HepG2 (cell line): ENCODE data around the gene CPAMD8.

Experiments used
- CCDC6 ChIP-seq: sonication (generic); formaldehyde crosslinking; IDR thresholded peaks from 2 replicates; pipeline ENCODE4 v1.8.1; 2022; ENCODE audit warnings: mild to moderate bottlenecking, missing genetic modification reagents, moderate library complexity
- CTCF ChIP-seq: sonication (generic); formaldehyde crosslinking; IDR thresholded peaks from 2 replicates; pipeline ENCODE4 v1.5.0; 2020; ENCODE audit warnings: mild to moderate bottlenecking, missing genetic modification reagents, moderate library complexity
- RBAK ChIP-seq: sonication (generic); formaldehyde crosslinking; IDR thresholded peaks from 2 replicates; pipeline ENCODE4 v1.5.1; 2020; ENCODE audit warnings: mild to moderate bottlenecking, missing genetic modification reagents
- SRY ChIP-seq: sonication (generic); formaldehyde crosslinking; IDR thresholded peaks from 2 replicates; pipeline ENCODE4 v1.8.0; 2022; ENCODE audit warnings: mild to moderate bottlenecking, missing genetic modification reagents
- STAT6 ChIP-seq: sonication (generic); formaldehyde crosslinking; IDR thresholded peaks from 2 replicates; pipeline ENCODE4 v1.4.0; 2020; ENCODE audit warnings: missing genetic modification reagents, mild to moderate bottlenecking, borderline replicate concordance

GRCh38 chr19:16936901-16937300 lies 89.7 kb downstream of the CPAMD8 start:
- TF ChIP-seq RBAK (CRISPR knock-in tag) (no peak), STAT6 (CRISPR knock-in tag) (no peak), SRY (CRISPR knock-in tag) (no peak), CCDC6 (CRISPR knock-in tag) (no peak), CTCF (CRISPR knock-in tag) (no peak)
